ENCODE measurements around the gene NUDT12.

NUDT12 gene

GRCh38 chr5:103562453-103563157 lies at the start of gene NUDT12:
Gene NUDT12, minus strand, starts transcription at chr5:103562789. Its CDS starts 2,541 bp downstream, at chr5:103560248.
- peak; percentile 14 to 21 for DNase-seq (ENCODE audit: low read depth in 2 of 2)

GRCh38 chr5:103607346-103607745 lies 44.8 kb upstream of the NUDT12 start:
- no peak for DNase-seq (ENCODE audit: low read depth in 2 of 2)

GRCh38 chr5:103605277-103605676 lies 42.7 kb upstream of the NUDT12 start:
- DNase-seq (ENCODE audit: low read depth in 2 of 2) = no peak

- no peak for DNase-seq (ENCODE audit: low read depth in 2 of 2)
These were observed 39.8 kb upstream of the NUDT12 start for GRCh38 chr5:103602438-103602837.

GRCh38 chr5:103601314-103601713 lies 38.7 kb upstream of the NUDT12 start:
- DNase-seq (ENCODE audit: low read depth in 2 of 2) = no peak

- DNase-seq (ENCODE audit: low read depth in 2 of 2) = no peak
These were observed 37.5 kb upstream of the NUDT12 start for GRCh38 chr5:103600086-103600485.

- DNase-seq (ENCODE audit: low read depth in 2 of 2) = no peak
These were observed 36.5 kb upstream of the NUDT12 start for GRCh38 chr5:103598997-103599566.

GRCh38 chr5:103590221-103590620 lies 27.6 kb upstream of the NUDT12 start:
- DNase-seq (ENCODE audit: low read depth in 2 of 2) = no peak

GRCh38 chr5:103589776-103590175 lies 27.2 kb upstream of the NUDT12 start:
- no peak for DNase-seq (ENCODE audit: low read depth in 2 of 2)

GRCh38 chr5:103589357-103589756 lies 26.8 kb upstream of the NUDT12 start:
- no peak for DNase-seq (ENCODE audit: low read depth in 2 of 2)

GRCh38 chr5:103587185-103587748 lies 24.7 kb upstream of the NUDT12 start:
- no peak for DNase-seq (ENCODE audit: low read depth in 2 of 2)

GRCh38 chr5:103582364-103582763 lies 19.8 kb upstream of the NUDT12 start:
- DNase-seq (ENCODE audit: low read depth in 2 of 2) = no peak

GRCh38 chr5:103573411-103573810 lies 10.8 kb upstream of the NUDT12 start:
- no peak for DNase-seq (ENCODE audit: low read depth in 2 of 2)

- DNase-seq (ENCODE audit: low read depth in 2 of 2) = no peak
These were observed 9.9 kb upstream of the NUDT12 start for GRCh38 chr5:103572454-103572853.

GRCh38 chr5:103571730-103572129 lies 9.1 kb upstream of the NUDT12 start:
- no peak for DNase-seq (ENCODE audit: low read depth in 2 of 2)

GRCh38 chr5:103569313-103570060 lies 6.9 kb upstream of the NUDT12 start:
- no peak for DNase-seq (ENCODE audit: low read depth in 2 of 2)

- DNase-seq (ENCODE audit: low read depth in 2 of 2) = no peak
These were observed 3.1 kb upstream of the NUDT12 start for GRCh38 chr5:103565719-103566118.

- no peak for DNase-seq (ENCODE audit: low read depth in 2 of 2)
These were observed 720 bp downstream of the NUDT12 start for GRCh38 chr5:103561685-103562452.

- no peak for DNase-seq (ENCODE audit: low read depth in 2 of 2)
These were observed 1.8 kb downstream of the NUDT12 start for GRCh38 chr5:103560826-103561225.

GRCh38 chr5:103546858-103547257 lies 15.7 kb downstream of the NUDT12 start:
- no peak for DNase-seq (ENCODE audit: low read depth in 2 of 2)

- no peak for DNase-seq (ENCODE audit: low read depth in 2 of 2)
These were observed 20.1 kb downstream of the NUDT12 start for GRCh38 chr5:103542441-103542840.

GRCh38 chr5:103541569-103541968 lies 21.0 kb downstream of the NUDT12 start:
- no peak for DNase-seq (ENCODE audit: low read depth in 2 of 2)
